ENCODE measurements around the gene ZNF841.
"Not testable (repeated sequence)": the region's sequence is repeated elsewhere in the genome, so short reads cannot be mapped to it uniquely, and the experiment has no call there.

The ZNF841 gene

DNA sequence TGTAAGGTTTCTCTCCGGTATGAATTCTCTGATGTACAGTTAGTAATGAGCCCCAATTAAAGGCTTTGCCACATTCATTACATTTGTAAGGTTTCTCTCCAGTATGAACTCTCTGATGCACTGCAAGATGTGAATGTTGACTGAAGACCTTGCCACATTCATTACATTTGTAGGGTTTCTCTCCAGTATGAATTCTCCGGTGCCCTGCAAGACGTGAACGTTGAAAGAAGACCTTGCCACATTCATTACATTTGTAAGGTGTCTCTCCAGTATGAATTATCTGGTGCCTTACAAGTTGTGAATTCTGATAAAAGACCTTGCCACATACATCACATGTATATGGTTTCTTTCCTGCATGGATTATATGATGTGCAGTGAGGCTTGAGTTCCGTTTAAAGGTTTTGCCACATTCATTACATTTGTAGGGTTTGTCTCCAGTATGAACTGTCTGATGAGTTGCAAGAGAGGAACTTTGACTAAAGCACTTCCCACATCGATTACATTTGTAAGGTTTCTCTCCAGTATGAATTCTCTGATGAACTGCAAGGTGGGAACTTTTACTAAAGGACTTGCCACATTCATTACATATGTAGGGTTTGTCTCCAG lies 29.2 kb downstream of the ZNF841 start:
- no peak for DNase-seq

DNA sequence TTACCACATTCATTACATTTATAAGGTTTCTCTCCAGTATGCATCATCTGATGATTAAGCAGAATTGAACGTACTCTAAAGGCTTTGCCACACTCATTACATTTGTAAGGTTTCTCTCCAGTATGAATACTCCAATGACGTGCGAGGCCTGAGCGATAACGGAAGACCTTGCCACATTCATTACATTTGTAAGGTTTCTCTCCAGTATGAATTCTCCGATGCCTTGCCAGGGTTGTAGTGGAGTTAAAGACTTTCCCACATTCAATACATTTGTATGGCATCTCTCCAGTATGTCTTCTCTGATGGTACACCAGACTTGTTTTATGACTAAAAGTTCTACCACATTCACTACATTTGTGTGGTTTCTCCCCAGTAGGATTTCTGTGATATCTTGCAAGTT lies 30.2 kb downstream of the ZNF841 start:
- no peak for DNase-seq

DNA sequence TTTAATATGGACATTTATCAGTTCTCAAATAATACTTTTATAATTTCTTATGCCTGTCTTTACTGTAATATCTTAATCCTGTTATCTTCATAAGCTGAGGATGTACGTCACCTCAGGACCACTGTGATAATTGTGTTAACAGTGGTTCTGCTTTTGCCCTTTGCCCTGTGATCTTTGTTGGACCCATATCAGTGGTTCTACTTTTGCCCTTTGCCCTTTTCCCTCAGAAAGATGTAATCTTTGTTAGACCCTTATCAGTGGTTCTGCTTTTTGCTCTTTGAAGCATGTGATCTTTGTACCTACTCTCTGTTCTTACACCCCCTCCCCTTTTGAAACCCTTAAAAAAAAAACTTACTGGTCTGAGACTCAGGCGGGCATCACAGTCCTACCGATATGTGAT lies 39.1 kb downstream of the ZNF841 start:
- not testable (repeated sequence) for DNase-seq

DNA sequence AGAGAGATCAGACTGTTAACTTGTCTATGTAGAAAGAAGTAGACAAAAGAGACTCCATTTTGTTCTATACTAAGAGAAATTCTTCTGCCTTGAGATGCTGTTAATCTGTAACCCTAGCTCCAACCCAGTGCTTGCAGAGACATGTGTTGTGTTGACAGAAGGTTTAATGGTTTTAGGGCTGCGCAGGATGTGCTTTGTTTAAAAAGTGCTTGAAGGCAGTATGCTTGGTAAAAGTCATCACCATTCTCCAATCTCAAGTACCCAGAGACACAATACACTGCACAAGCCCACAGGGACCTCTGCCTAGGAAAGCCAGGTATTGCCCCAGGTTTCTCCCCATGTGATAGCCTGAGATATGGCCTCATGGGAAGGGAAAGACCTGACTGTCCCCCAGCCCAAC lies 43.8 kb downstream of the ZNF841 start:
- DNase-seq = not testable (repeated sequence)

DNA sequence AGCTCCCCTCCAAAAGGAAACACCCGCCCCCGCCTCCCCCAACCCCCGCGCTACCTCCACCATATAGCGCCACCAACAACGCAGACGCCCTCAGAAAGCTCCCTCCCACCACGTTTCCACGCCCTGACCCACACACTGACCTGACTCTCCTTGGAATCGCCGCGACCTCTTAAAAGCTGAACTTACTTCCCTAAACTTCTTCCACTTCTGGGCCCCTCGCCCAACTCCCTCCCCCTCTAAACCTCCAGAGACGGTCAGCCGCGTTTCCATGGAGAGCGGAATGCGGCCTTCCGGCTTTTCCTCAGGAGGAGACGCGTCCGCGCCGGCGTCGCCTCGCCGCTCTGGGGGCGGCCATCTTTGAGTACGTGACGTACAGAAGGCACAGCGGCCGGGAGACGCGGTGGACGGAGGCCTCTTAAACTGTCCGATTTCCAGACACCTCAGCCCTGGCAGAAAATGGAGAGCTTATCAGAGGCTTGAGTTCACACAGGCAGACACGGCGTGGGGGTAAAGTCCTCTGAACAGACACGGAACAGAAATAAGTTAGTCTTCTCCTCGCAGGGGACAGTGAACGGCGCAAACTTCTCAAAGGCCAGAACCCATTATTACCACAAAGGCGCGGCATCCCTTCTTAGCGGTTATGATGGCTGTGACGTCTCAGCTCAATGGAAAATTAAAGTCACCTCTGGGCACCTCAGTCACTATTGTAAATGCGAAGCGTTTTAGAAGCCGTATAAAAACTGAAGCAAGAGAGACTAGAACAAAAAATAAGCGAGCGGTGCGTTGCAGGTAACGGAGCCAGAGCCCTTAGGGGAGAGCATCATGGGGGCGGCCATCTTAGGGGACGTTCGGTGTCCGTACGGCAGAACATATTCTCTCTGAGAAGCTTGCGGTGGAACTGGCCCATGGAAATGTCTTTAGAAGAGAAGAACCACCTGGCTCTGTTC lies 46.7 kb downstream of the ZNF841 start, which contains the start of gene ZNF432:
ZNF432 (minus strand) TSS at position 284 of the 947 bp plus-strand sequence. CDS start 1,970 bp downstream, outside the sequence.
- peak; percentile 81 for DNase-seq

DNA sequence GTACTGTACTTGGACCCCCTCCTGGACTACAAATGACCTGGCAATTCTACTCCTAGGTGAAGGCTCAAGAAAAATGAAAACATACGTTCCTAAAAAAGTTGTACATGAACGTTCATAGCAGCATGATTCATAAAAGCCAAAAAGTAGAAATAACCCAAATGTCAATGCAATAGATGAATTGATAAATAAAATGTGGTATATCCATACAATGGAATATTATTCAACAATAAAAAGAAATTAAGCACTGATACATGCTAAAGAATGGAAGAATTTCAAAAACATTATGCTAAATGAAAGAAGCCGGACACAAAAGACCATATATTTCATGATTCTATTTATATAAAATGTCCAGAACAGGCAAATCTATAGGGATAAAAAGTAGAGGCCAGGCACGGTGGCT lies 56.4 kb downstream of the ZNF841 start:
- no peak for DNase-seq

DNA sequence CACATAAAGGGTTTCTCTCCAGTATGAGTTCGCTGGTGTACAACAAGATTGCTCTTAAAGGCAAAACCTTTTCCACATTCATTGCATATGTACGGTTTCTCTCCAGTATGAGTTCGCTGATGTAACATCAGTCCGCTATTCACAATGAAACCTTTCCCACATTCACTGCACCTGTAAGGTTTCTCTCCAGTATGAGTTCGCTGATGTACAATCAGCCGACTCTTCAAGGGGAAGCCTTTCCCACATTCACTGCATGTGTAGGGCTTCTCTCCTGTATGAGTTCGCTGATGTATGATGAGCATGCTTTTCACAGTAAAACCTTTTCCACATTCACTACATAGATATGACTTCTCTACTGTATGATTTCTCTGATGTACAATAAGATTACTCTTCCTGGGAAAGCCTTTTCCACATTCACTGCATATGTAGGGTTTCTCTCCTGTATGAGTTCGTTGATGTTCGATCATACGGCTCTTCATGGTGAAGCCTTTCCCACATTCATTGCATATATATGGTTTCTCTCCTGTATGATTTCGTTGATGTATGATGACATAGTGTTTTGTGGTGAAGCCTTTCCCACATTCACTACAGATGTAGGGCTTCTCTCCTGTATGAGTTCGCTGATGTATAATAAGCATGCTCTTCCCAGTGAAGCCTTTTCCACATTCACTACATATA lies 61.4 kb downstream of the ZNF841 start:
- no peak for DNase-seq

DNA sequence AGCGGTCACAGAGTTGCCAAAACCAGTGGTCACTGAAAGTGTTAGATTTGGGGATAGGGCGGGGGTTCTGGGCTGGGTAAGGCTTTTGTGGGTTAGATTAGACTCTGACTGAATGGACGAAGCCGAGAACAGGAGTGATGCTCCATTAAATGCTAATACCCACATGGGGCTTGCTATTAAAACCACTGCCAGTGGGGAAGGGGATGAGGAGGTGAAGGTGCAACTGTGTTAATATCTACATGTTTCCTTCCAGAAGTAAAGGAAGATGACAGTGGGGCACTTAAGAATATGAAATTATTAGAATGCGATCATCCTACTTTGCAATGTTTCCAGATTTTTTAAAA lies 66.8 kb downstream of the ZNF841 start:
- DNase-seq = no peak

DNA sequence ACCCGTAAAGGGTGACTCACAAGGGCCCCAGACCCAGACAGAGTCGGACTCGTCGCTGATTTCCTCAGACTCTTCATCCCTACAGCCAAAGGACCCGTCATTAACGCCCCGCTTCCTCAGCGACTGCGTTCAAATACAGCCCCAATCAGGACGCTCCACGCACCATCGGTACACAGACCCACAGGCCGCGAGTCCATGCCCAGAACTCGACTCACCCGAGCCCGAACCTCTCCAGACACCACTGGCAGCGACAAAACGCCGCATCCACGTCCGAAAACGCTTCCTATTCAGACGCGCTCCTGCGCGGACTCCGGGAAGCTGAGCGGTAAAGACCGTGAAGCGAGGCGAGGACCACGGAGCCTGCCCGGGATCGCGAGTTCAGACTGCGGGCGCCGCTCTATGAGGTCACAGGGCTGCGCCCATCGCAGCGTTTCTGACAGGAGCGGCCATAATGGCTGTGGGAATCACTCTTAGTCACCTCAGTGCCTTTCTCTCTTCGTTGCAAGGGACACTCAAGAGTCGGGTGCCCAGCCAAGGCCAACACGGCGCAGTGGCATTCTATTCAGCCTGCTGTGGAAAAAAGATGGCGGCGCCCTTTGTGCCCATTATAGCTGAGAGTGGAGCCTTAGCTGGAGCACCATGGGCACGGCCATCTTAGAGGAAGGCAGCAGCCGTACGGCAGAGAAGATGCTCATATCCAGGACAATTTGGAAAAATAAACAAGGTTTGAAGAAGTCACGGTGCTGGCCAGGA lies 67.4 kb downstream of the ZNF841 start, which contains the start of gene ZNF614:
ZNF614 (minus strand) TSS at position 353 of the 753 bp plus-strand sequence. CDS start 2,634 bp downstream, outside the sequence.
- peak; percentile 84 for DNase-seq

DNA sequence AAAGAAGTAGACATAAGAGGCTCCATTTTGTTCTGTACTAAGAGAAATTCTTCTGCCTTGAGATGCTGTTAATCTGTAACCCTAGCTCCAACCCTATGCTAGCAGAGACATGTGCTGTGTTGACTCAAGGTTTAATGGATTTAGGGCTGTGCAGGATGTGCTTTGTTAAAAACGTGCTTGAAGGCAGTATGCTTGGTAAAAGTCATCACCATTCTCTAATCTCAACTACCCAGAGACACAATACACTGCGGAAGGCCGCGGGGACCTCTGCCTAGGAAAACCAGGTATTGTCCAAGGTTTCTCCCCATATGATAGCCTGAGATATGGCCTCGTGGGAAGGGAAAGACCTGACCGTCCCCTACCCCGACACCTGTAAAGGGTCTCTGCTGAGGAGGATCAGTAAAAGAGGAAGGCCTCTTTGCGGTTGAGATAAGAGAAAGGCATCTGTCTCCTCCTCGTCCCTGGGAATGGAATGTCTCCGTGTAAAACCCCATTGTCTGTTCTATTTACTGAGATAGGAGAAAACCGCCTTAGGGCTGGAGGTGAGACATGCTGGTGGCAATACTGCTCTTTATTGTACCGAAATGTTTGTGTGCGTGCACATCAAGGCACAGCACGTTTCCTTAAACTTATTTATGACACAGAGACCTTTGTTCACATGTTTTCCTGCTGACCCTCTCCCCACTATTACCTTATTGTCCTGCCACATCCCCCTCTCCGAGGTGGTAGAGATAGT lies 69.1 kb downstream of the ZNF841 start:
- DNase-seq = not testable (repeated sequence)

DNA sequence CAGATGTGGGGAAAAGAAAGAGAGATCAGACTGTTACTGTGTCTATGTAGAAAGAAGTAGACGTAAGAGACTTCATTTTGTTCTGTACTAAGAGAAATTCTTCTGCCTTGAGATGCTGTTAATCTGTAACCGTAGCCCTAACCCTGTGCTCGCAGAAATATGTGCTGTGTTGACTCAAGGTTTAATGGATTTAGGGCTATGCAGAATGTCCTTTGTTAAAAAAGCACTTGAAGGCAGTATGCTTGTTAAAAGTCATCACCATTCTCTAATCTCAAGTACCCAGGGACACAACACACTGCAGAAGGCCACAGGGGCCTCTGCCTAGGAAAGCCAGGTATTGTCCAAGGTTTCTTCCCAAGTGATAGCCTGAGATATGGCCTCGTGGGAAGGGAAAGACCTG lies 71.1 kb downstream of the ZNF841 start:
- not testable (repeated sequence) for DNase-seq

DNA sequence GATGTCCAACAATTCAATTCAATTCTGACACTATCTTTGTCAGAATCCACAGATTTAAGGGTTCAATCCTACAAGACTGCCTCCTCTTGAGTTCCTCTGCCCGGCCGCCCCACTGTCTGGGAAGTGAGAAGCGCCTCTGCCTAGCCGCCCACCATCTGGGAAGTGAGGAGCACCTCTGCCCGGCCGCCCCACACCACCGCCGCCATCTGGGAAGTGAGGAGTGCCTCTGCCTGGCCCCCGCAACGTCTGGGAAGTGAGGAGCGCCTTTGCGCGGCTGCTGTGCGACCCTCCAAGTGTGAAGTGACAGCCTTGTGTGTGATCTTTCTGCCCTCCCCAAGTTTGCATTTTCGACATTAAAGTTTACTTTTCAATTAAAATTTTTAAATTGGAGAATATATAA lies 73.4 kb downstream of the ZNF841 start:
- DNase-seq = no peak

DNA sequence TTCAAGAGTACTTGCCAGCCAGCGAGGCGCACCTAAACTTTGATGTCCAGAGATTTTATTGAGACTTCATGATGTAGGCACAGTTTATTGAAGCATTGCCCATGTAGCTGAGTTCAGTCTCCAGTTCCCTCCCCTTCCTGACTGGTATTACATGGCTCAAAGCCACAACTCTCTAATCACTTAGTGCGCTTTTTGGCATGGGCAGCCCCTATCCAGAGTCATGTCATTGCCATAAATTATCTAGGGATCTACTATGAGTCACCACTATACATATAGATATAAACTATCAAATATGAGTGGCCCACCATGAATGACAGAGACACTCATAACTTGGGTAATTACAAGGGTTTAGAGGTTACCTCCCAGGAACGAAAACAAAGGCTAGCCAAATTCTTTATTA lies 75.1 kb downstream of the ZNF841 start:
- DNase-seq = no peak

Measured in stimulated activated CD4-positive, alpha-beta T cell treated with anti-CD3 and anti-CD28 coated beads, Interleukin-4, amount 100 ng/mL, for 24 hours (primary cell).